GM21825 (cell line): ENCODE results near the gene PCSK4.
"Not testable (repeated sequence)": the region's sequence is repeated elsewhere in the genome, so short reads cannot be mapped to it uniquely, and the experiment has no call there.

Experiments used
- ATAC-seq: cut with Tn5 transposase; IDR thresholded peaks from one replicate; pipeline ENCODE4 v1.9.1; 2021; ENCODE audit warnings: mild to moderate bottlenecking, moderate library complexity; ENCODE audit not compliant: unreplicated experiment

The PCSK4 gene

DNA sequence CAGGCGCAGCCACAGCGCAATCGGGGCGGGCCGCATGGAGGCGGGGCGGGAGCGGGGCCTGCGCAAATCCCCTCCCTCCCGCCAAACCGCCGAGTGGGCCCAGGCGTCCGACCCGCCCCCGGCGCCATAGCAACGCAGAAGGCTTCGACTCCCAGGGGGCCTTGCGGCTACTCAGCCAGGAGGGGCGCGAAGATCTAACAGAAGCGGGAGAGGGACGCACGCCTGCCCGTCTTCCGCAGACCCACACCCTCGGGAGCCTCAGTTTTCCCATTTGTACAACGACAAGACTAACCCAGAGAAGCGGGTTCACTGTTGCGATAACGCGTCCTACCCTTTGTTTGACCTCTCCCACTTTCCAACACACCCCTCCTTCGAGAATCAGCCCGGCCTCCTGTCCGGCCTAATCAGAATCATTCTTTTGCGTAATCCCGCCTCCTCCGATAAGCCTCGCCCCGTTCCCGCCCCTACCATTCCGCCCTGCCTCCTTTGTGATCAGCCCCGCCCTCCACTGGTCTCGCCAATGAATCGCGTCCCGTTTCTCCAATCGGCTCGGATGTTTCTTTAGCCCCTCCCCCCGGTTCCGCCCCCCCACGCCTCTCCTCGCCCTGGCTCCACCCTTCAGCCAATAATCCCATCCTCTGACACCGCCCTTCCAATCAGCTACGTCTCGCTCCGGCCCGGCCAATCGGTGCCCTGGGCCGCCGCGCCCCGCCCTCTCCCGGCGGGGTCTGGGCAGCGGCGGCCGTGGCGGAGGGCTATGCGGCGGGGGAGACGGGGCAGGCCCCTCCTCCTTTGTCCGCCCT, at the start of gene PCSK4:
Gene PCSK4, minus strand, starts transcription at position 40 of the 803 bp plus-strand sequence. Its CDS starts 4 bp downstream, at position 36.
- peak; percentile 73 for ATAC-seq

DNA sequence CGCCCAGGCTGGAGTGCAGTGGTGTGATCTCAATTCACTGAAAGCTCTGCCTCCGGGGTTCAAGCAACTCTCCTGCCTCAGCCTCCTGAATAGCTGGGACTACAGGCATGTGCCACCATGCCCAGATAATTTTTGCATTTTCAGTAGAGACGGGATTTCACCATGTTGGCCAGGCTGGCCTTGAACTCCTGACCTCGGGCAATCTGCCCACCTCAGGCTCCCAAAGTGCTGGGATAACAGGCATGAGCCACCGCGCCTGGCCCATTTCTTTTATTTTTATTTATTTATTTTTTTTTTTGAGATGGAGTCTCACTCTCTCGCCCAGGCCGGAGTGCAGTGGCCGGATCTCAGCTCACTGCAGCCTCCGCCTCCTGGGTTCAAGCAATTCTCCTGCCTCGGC, 49.6 kb upstream of the PCSK4 start:
- ATAC-seq: not testable (repeated sequence)

DNA sequence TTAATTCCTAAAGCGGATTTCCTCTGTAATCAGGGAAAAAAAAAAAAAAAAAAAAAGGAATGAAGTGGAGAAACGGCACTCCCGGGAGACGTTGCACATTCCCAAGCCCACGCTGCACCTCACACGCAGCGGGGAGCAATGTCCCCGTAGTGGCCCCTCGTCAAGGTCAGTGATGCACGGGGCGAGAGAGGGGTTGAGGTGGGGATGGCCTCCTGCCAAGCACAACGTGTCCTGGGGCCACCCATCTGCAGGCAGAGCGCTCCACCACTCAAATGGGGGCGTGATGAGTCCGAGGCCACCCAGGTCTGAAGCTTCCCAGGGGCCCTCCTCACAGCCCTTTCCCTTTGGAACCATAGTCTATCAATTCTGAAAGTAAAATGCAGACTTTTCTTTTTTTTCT, 48.8 kb upstream of the PCSK4 start:
- ATAC-seq: no peak

DNA sequence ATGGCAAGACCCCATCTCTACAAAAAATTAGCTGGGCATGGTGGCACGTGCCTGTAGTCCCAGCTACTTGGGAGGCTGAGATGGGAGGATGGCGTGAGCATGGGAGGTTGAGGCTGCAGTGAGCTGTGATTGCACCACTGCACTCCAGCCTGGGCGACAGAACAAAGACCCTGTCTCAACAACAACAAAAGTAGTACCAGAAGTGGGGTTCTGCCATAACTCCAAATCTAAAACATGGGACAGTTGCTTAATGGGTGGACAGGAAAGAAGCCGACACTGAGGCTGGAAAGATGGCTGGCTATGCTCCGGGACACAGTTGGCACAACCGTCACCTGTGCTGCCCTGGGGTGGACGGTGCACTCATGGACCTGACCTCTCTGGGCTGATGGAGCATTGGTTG, 45.5 kb upstream of the PCSK4 start:
- not testable (repeated sequence) for ATAC-seq

DNA sequence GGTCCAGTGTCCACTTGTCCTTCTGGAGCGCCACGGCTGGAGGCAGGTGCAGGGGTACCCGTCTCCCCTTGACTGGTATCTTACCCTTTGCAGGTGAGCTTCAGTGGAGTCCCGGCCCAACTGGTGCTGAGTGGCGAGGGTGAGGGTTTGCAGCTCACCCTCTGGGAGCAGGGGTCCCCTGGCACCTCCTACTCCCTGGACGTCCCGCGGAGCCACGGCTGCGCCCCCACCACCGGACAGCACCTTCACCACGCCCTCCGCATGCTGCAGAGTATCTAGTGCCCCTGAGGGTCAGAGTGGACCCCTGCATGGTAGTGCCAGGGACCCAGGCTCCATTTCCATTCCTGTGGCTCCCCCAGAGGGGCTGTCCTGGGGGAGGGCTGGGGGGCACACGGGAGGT, 44.8 kb upstream of the PCSK4 start:
- ATAC-seq: no peak

DNA sequence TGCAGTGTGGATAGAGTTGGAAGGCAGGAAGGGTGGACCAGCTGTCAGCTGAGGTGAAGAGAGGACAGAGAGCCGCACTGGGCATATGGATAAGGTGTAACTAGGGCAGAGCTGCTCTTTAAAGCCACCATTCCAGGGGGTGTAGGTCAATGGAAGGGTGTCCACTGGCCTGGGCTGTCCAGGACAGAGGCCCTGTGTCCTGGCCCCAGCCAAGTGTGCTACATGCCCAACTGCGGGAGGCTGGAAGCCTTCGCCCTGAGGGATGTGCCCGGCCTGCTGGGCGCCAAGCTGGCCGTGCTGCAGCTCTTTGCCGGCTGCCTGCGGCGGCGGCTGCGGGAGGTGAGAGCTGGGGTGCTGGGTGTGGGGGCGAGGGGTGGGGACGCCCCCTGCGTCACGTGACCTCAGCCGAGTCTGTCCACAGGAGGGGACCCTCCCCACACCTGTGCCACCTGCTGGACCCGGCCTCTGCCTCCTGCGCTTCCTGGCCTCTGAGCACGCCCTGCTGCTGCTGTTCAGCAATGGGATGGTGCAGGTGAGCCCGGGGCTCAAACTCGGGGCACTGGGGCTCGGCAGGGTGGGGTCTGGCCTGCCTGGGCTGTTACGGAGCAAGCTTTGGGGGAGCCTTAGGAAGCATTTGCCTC, 43.5 kb upstream of the PCSK4 start:
- no peak for ATAC-seq

DNA sequence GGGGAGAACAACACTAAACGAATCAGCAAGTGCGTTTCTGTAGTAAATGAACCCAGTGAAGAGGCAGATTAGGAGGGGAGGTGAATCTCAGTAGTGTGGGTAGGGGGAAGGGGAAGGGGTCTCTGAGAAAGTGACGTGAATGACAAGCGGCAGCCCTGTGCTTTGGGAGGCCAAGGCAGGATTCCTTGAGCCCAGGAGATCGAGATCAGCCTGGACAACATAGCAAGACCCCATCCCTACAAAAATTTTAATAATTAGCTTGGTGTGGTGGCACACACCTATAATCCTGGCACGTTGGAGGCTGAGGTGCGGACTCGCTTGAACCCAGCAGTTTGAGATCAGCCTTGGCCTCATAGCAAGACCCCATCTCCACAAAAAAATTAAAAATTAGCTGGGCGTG, 41.9 kb upstream of the PCSK4 start:
- no peak for ATAC-seq

DNA sequence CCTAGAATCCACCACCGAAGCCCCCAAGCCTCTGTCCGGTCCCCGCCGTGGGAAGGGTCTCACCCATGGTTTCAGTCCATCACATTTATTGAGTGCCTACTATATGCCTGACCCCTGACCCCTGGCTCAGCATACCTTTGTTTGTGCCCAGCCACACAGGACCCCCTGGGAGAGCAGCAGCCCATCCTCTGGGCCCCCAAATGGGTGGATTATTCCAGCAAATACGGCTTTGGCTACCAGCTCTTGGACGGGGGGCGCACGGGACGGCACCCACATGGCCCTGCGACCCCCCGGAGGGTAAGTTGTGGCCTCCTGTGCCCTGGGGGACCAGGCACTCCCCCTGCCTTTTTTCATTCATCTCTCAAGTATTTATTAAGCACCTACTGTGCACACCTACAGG, 41.4 kb upstream of the PCSK4 start:
- ATAC-seq: no peak

DNA sequence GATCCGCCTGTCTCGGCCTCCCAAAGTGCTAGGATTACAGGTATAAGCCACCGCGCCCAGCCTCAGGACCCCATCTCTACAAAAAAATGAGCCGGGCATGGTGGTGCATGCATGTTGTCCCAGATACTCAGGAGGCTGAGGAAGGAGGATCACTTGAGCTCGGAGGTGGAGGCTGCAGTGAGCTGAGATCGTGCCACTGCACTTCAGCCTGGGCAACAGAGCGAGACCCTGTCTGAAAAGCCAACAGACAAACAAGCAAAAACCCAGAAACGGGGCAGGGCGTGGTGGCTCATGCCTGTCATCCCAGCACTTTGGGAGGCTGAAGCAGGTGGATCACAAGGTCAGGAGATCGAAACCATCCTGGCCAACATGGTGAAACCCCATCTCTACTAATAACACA, 40.7 kb upstream of the PCSK4 start:
- not testable (repeated sequence) for ATAC-seq

DNA sequence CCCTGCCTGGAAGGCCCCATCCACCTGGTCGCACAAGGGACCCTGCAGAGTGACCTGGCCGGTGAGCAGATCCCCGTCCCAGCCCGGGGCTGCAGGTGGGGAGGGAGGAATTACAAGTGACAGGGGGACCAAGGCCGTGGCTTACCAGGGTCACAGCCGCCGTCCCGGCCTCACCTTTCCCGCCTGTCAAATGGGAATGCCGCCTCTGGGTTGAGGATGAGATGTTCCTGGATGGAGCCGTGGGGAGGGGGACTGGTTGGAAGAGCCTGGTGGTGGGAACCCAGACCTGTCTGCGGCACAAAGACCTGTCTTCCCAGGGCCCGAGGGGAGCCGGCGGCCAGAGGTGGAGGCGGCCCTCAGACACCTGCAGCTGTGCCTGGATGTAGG, 39.3 kb upstream of the PCSK4 start:
- no peak for ATAC-seq

DNA sequence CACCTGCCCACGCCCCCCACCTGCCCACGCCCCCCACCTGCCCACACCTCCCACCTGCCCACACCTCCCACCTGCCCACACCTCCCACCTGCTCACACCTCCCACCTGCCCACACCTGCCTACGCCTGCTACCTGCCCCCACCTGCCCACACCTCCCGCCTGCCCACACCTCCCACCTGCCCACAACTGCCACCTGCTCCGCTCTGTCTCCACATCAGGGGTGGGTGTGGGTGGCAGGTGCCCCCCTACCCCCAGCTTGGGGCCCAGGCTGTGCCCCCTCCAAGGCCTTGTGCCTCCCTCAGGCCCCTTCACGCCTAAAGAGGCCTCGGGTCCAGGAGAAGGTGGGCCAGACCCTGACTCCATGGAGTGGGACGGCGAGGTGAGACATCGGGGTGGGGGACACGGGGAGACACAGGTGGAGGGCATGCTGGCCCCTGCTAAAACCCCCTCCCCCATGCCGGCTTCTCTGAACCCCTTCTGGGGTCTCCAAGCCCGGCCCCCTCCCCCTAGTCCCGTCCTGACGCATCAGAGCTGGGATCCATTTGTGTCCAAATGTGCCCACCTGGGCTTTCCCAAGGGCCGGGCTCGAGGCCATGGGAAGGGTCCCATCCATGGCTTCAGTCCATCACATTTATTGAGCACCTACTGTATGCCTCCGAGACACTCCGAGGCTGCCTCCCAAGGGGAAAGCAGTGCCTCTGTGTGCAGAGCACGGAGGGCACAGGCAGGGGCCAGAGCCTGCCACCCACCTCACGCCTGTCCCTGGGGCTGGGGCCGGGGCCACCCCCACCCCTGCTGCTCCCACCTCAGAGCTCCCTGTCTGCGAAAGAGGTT, 38.7 kb upstream of the PCSK4 start:
- no peak for ATAC-seq

DNA sequence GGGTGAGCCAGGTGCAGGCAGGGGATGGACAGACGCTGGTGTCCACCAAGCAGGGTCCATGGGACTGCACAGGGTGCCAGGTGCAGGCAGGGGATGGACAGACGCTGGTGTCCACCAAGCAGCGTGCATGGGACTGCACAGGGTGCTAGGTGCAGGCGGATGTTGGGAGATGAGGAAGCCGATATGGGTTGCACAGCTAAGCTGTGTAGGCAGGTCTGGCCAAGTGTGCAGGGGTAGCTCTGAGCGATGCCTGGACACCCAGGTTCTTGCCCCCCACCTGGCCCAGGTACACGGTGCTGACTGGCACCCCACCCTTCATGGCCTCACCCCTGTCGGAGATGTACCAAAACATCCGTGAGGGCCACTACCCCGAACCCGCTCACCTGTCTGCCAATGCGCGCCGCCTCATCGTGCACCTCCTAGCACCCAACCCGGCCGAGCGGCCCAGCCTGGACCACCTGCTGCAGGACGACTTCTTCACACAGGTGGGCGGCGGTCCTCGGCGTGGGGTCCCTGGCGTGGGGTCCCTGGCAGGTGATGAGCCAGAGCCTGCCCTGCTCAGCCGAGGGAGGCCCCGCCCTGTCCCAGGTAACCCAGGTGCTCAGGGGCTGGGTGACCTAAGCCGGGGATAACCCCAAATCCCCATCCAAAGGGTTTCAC, 37.6 kb upstream of the PCSK4 start:
- ATAC-seq: no peak

DNA sequence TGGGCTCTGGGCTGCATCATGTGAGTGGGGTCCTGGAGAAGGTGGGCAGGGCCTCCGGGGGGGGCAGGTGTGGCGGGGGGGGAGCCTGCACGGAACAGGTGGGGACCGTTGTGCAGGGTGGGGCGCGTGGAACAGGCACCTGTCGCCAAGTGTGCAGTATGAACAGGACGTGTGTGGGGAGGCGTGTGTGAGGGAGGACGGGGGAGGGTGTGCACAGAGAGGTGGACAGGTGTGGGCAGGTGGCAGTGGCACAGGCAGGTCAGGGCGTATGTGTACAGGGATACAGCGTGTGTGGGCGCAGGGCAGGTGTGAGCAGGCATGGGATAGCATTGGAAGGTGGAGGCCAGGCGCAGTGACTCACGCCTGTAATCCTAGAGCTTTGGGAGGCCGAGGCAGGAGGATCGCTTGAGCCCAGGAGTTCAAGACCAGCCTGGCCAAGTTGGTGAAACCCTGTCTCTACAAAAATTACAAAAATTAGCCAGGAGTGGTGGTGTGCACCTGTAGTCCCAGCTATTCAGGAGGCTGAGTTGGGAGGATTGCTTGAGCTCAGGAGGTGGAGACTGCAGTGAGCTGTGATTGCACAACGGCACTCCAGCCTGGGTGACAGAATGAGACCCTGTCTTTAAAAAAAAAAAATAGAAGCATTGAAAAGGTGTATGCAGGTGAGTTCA, 37.0 kb upstream of the PCSK4 start:
- no peak for ATAC-seq

DNA sequence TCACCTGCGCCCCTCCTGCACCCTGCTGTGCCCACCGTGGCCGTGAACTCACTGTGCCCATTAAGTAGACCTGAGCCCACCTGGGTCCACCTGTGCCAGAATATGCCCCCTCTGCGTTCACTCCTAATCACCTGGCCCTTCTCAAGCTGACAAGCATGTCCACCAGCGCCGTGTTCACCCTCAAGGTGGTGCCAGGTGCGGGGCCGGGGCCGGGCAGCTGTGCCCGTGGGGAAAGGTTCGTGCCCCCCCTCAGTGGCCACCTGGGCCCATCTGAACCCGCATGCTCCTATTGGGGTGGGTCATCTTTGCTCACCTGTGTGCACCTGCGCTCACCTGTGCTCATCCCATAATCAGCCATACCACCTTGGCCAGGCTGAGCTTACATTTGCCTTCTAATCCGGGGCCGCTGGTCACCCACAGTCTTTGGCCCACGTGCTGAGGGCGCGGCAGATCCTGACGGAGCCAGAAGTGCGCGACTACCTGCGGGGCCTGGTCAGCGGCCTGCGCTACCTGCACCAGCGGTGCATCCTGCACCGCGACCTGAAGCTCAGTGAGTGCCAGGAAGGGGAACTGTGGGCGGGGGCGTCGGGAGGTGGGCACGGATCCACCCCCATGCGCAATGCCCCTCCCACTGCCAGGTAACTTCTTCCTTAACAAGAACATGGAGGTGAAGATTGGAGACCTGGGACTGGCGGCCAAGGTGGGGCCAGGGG, 36.1 kb upstream of the PCSK4 start:
- ATAC-seq: no peak

DNA sequence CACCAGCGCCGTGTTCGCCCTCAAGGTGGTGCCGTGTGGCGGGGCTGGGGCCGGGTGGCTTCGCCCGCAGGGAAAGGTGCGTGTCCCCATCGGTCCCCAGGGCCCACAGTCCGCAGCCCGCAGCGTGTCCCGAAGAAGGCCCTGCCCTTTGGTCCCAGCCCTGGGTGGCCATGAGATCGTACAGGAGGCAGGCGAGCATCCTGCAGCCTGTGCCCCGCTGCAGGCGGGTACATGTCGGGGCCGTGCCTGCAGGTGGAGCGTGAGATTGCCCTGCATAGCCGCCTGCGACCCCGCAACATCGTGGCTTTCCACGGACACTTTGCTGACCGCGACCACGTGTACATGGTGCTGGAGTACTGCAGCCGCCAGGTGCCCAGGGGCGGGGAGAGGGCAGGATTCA, 35.2 kb upstream of the PCSK4 start:
- no peak for ATAC-seq

DNA sequence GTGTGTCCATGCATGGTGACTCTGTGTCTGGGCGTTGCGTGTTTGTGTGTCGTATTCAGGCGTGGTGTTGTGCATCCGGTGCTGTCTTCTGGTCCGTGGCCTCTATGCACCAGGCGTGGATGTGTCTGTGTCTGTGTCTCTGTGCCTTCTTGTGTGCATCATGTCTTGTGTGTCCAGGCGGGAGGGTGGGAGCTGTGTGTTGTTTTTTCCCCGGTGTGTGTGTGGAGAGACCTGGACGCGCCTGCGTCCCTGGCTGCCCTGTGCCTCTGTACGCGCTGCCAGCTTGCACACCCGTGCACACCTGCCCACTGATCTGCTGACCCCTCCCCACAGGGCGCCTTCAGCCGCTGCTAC, 34.8 kb upstream of the PCSK4 start:
- no peak for ATAC-seq

DNA sequence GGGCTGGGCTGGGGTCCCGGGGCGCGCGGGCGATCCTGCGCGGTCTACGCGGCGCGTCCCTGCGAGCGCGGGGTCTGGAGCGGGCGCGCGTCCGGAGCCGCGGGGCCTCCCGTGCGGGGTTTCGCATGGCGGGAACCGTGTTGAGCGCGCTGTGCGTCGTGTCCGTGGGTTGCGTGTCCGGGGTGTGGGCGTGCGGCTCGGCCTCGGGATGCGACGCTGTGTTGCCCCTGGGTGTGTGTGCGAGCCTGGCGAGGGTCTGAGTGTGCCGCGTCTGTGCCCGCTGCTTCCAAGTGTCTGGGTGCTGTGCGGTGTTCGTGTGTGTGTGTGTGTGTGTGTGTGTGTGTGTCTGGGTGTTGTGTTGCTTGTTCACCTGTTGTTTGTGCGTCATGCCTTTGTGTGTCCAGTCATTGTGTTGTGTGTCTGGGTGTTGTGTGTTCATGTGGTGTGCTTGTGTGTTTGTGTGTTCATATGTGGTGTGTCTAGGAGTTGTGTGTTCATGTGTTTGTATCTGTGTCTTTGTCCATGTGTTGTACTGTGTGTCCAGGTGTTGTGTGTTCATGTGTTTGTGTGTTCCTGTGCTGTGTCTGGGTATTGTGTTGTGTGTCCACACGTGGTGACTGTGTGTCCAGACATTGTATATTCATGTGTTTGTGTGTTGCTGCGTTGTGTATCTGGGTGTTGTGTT, 34.3 kb upstream of the PCSK4 start:
- ATAC-seq: no peak

DNA sequence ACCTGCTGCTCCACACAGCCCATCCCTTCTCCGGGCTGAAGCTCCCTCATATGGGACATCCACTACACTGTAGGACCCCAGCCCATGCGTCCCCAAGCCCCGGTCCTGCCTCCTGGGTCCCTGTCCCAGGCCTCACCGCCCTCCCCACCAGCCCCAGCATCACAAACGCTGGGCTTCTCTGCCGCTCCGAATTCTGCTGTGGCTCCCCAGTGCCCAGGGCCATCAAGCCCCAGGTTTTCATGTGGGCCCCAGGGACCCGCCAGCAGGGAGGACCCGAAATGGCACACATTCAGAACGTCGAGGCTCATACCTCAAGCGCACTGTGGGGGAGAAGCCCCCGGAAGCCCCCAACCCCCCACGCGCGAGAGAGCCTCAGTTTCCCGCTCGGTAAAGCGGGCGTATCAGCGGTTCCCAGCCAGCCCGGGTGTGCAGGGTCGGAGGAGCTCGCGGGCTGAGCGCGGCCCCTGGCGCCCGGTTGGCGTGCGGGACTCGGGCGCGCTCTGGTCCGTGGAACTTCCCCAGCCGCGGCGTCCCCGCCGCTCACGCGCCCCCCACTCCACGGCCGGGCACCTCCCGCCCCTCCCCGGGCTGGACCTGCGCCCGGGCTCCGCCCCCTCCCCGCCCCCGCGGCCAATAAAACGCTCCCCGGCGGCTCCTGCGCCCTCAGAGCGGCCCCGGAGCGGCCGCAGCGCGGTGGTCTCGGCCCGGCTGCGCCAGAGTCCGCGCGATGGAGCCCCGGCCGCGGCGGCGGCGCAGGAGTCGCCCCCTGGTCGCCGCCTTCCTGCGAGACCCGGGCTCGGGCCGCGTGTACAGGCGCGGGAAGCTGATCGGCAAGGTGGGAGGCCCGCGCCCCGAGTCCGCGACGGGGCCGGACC, 33.5 kb upstream of the PCSK4 start, which contains the start of gene PLK5:
Gene PLK5, plus strand, starts transcription at position 666 of the 875 bp plus-strand sequence. CDS start 2,920 bp downstream, outside the sequence.
- ATAC-seq: no peak
